ENCODE data around the gene SLC25A30.
"Not testable (repeated sequence)": the region's sequence is repeated elsewhere in the genome, so short reads cannot be mapped to it uniquely, and the experiment has no call there.

DNA sequence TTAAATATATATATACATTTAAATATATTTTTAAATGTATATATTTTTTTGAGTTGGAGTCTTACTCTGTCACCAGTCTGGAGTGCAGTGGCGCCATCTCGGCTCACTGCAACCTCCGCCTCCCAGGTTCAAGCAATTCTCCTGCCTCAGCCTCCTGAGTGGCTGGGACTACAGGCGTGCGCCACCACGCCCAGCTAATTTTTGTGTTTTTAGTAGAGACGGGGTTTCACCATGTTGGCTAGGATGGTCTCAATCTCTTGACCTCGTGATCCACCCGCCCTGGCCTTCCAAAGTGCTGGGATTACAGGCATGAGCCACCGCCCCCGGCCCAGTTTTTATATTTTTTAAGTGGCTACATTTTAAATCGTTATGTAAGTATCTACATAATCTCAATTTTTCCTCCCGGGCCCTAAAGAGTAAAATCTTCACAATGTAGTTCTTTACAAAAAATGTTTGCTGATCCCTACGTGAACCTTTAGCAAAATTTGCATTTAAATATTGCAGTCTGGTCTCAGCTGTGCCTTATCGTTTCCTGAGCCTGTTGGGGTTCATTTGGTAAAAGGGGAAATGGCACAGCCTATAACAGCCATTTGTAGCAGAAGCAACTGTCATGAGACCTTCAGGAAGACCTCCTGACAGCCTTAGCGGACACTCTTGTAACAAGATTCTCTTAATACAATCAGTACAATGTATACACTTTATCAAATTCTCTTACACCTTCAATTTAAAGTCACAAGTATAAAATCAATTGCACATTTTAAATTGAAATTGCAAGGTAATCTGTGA is 8.1 kb upstream of the SLC25A30 start:
- TF ChIP-seq EZH2 (IDR thresholded peaks at IDR 0.05); POLR2AphosphoS5 (IDR thresholded peaks at IDR 0.05; ENCODE audit: borderline replicate concordance, low read depth, low read length); FOXP2 (optimal IDR thresholded peaks at IDR 0.05; ENCODE audit: control extremely low read depth, extremely low read length, insufficient read depth): not testable (repeated sequence)
